OCI-LY7 (cell line): ENCODE results near the gene IL17REL.

Source experiments
- CTCF ChIP-seq: fragments of 200-600 bp; sonication (generic); conservative IDR thresholded peaks from 2 replicates; pipeline ENCODE4 v1.5.1; 2014; ENCODE audit warnings: mild to moderate bottlenecking, antibody characterized with exemption, low read length, moderate library complexity, mixed read lengths
- EZH2phosphoT487 ChIP-seq: fragments of 200-600 bp; sonication (generic); IDR thresholded peaks from 2 replicates; pipeline ENCODE4 v1.6.1; 2018; ENCODE audit warnings: low read depth, borderline replicate concordance, mild to moderate bottlenecking, mixed run types, antibody characterized with exemption, low read length, moderate library complexity, mixed read lengths

- TF ChIP-seq EZH2phosphoT487, result no peak
- TF ChIP-seq CTCF, result no peak
These were observed 57.5 kb downstream of the IL17REL start for GRCh38 chr22:49954991-49955580.
